HCT116 (cell line): Measurements from ENCODE around the gene CCDC157. TPM values are rescaled to one million over a fixed set of nuclear protein-coding genes. Genes with fewer than 3 reads are reported as not detected.

Experiments
- ATAC-seq: fragments of 200-7000 bp; cut with Tn5 transposase; 2 replicates; pipeline ENCODE4 v1.9.1; 2020; ENCODE audit warnings: mild to moderate bottlenecking, moderate library complexity
- BruUV-seq: library from RNA; stranded (reverse); fragments of 400-500 nt; replicated peaks from 2 replicates; lab custom pipeline; 2021; lab: Mats Ljungman, UMichigan
- CTCF ChIA-PET: fragments of 300-600 bp; sonication (Branson Sonifier 250); formaldehyde crosslinking; loops from one replicate; lab custom pipeline; 2021; ENCODE audit warnings: antibody characterized with exemption; lab: Charles Lee
- POLR2A ChIA-PET: fragments of 300-600, 350-600 bp; sonication (Branson Sonifier 250); formaldehyde crosslinking; loops from one replicate; lab custom pipeline; 2021; ENCODE audit warnings: antibody characterized with exemption; lab: Charles Lee
- RAD21 ChIA-PET, 2 experiments: fragments of 300-600 bp; sonication (Branson Sonifier 250); formaldehyde crosslinking; loops; one replicate each; lab custom pipeline; 2023; ENCODE audit warnings: low total read pairs in 2 of 2; ENCODE audit not compliant: uncharacterized antibody in 2 of 2, unreplicated experiment in 2 of 2, low non-redundant PET in 1 of 2; lab: Charles Lee
- DNase-seq: peaks from one replicate; pipeline ENCODE4 v3.0.0-alpha.2; 2010; ENCODE audit warnings: low read depth, low spot score
- H2AFZ ChIP-seq: fragments of 200-600 bp; shearing (Covaris generic), sonication (generic); 2 replicates; pipeline ENCODE4 v1.6.1; 2017; ENCODE audit warnings: low read depth, mixed run types, mixed read lengths, antibody characterized with exemption, low read length; ENCODE audit not compliant: poor library complexity, severe bottlenecking
- H3K27ac ChIP-seq: 2 replicates; pipeline ENCODE4 v1.5.1; 2012; ENCODE audit warnings: low read depth, low read length
- H3K27me3 ChIP-seq: fragments of 200-600 bp; sonication (generic); 2 replicates; pipeline ENCODE4 v1.6.1; 2016; ENCODE audit warnings: mixed run types, low read length, mixed read lengths; ENCODE audit not compliant: insufficient read depth
- H3K36me3 ChIP-seq, 2 experiments: fragments of 200-500 bp in 1 of 2; fragments of 200-600 bp in 1 of 2; sonication (Bioruptor generic) in 1 of 2; sonication (generic) in 1 of 2; 2 replicates each; pipeline versions ENCODE4 v1.5.1 to v1.6.1; 2014 to 2016; ENCODE audit warnings: low read length in 2 of 2, inconsistent platforms in 1 of 2, mixed read lengths in 1 of 2, mixed run types in 1 of 2; ENCODE audit not compliant: insufficient read depth in 2 of 2, control insufficient read depth in 1 of 2
- H3K4me1 ChIP-seq, 2 experiments: fragments of 200-600 bp in 1 of 2; sonication (generic) in 1 of 2; 2 replicates each; pipeline versions ENCODE4 v1.5.1 to v1.6.1; 2012 to 2017; ENCODE audit warnings: low read length in 2 of 2, inconsistent platforms in 1 of 2, mild to moderate bottlenecking in 1 of 2, mixed read lengths in 1 of 2, mixed run types in 1 of 2, moderate library complexity in 1 of 2; ENCODE audit not compliant: insufficient read depth in 2 of 2, control insufficient read depth in 1 of 2
- H3K4me2 ChIP-seq: fragments of 200-600 bp; sonication (generic); 2 replicates; pipeline ENCODE4 v1.6.1; 2017; ENCODE audit warnings: mixed run types, low read length, mixed read lengths
- H3K4me3 ChIP-seq, 2 experiments: fragments of 200-600 bp in 1 of 2; sonication (generic) in 1 of 2; replicated peaks in 1 of 2; 2 replicates each; pipeline ENCODE4 v1.5.1; 2011 to 2016; ENCODE audit warnings: low read length in 2 of 2, control low read depth in 1 of 2, low read depth in 1 of 2, mild to moderate bottlenecking in 1 of 2, mixed read lengths in 1 of 2, mixed run types in 1 of 2
- H3K79me2 ChIP-seq: fragments of 200-600 bp; sonication (generic); 2 replicates; pipeline ENCODE4 v1.6.1; 2017; ENCODE audit warnings: mild to moderate bottlenecking, mixed run types, low read length, moderate library complexity, mixed read lengths; ENCODE audit not compliant: insufficient read depth
- H3K9ac ChIP-seq: fragments of 200-600 bp; sonication (generic); 2 replicates; pipeline ENCODE4 v1.6.1; 2016; ENCODE audit warnings: low read length, mixed read lengths
- H3K9me2 ChIP-seq: fragments of 200-600 bp; sonication (generic), shearing (Covaris generic); 2 replicates; pipeline ENCODE4 v1.6.1; 2017; ENCODE audit warnings: mixed run types, mild to moderate bottlenecking, moderate library complexity; ENCODE audit not compliant: insufficient read depth
- H3K9me3 ChIP-seq, 2 experiments: fragments of 200-500 bp in 1 of 2; fragments of 200-600 bp in 1 of 2; sonication (Bioruptor generic) in 1 of 2; sonication (generic) in 1 of 2; 2 replicates each; pipeline ENCODE4 v1.6.1; 2014 to 2017; ENCODE audit warnings: low read length in 2 of 2, mixed read lengths in 2 of 2, inconsistent platforms in 1 of 2, low read depth in 1 of 2, mild to moderate bottlenecking in 1 of 2, mixed run types in 1 of 2, moderate library complexity in 1 of 2; ENCODE audit not compliant: control insufficient read depth in 1 of 2, insufficient read depth in 1 of 2
- H4K20me1 ChIP-seq: fragments of 200-600 bp; sonication (generic), shearing (Covaris generic); 2 replicates; pipeline ENCODE4 v1.6.1; 2017; ENCODE audit warnings: mixed run types, mild to moderate bottlenecking, moderate library complexity; ENCODE audit not compliant: insufficient read depth
- CBX3 ChIP-seq: IDR thresholded peaks from 2 replicates; pipeline ENCODE4 v1.6.1; 2012; ENCODE audit warnings: low read depth
- ELF1 ChIP-seq: IDR thresholded peaks from 2 replicates; pipeline ENCODE4 v1.6.1; 2012; ENCODE audit warnings: low read depth, borderline replicate concordance
- EZH2 ChIP-seq: fragments of 200-600 bp; sonication (generic); IDR thresholded peaks from 2 replicates; pipeline ENCODE4 v1.6.1; 2017; ENCODE audit warnings: antibody characterized with exemption, mixed run types
- EZH2phosphoT487 ChIP-seq: fragments of 200-600 bp; IDR thresholded peaks from 2 replicates; pipeline ENCODE4 v1.6.1; 2018; ENCODE audit warnings: antibody characterized with exemption, borderline replicate concordance
- JUND ChIP-seq: IDR thresholded peaks from 2 replicates; pipeline ENCODE4 v1.6.1; 2012
- POLR2AphosphoS5 ChIP-seq: IDR thresholded peaks from 2 replicates; pipeline ENCODE4 v1.6.1; 2011; ENCODE audit warnings: mild to moderate bottlenecking, low read depth, low read length, moderate library complexity
- SIN3A ChIP-seq: IDR thresholded peaks from 2 replicates; pipeline ENCODE4 v1.6.1; 2012; ENCODE audit warnings: low read depth
- SP1 ChIP-seq: IDR thresholded peaks from 2 replicates; pipeline ENCODE4 v1.6.1; 2012; ENCODE audit warnings: low read depth
- ZNF274 ChIP-seq: fragments of 200-500 bp; sonication (Bioruptor generic); IDR thresholded peaks from 2 replicates; pipeline ENCODE4 v1.6.1; 2014; ENCODE audit warnings: mild to moderate bottlenecking, low read depth, low read length, inconsistent platforms
- intact Hi-C: fragments of 100-400 bp; cut with micrococcal nuclease; formaldehyde crosslinking; loops from 2 replicates; pipeline ENCODE4 v1.10.0; 2022
- total RNA-seq: library from RNA; stranded (reverse); gene quantifications from one replicate; pipeline ENCODE4 v1.2.1, GENCODE V29; 2021; ENCODE audit not compliant: unreplicated experiment
- TF ChIP-seq, protein P1 (sequence below), 3 experiments: fragments of 200-600 bp in 1 of 3; sonication (generic) in 1 of 3; IDR thresholded peaks in 2 of 3; conservative IDR thresholded peaks in 1 of 3; 2 replicates each; pipeline ENCODE4 v1.5.1; 2012 to 2017; ENCODE audit warnings: low read depth in 2 of 3, low read length in 2 of 3, antibody characterized with exemption in 1 of 3, borderline replicate concordance in 1 of 3, control low read depth in 1 of 3, mild to moderate bottlenecking in 1 of 3, mixed read lengths in 1 of 3, mixed run types in 1 of 3, moderate library complexity in 1 of 3; ENCODE audit not compliant: insufficient read depth in 1 of 3
- TF ChIP-seq, protein P2 (sequence below): IDR thresholded peaks from 2 replicates; pipeline ENCODE4 v1.6.1; 2012
- TF ChIP-seq, protein P3 (sequence below): IDR thresholded peaks from 2 replicates; pipeline ENCODE4 v1.6.1; 2012; ENCODE audit warnings: low read depth

CCDC157 gene
- total RNA-seq, 1 experiment from 2014 or later: 2.1 TPM

DNA sequence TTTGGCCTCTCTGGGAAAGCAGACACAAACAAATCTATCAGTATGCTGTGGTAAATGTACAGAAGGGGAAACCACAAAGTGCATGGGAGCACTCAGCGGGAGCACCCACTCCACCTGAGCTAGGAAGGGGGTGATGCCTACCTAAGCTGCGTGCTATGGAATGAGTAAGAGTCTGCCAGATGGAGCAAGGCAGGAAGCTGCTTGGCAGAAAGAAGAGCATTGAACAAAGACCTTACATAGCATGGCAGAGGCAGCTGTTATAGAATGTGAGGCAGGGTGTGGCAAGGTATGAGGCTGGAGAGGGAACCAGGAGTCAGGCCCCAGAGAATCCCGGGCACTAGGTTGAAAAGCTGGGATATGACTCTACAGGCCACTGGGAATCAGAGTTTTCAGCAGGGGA lies 55.0 kb downstream of the CCDC157 start:
- ChIA-PET POLR2A (interaction anchor here (1.6 to 3.5 kb wide), 2 partner anchors 11 to 15 kb away, joined by 3 to 23 read pairs; no protein-coding TSS in a partner anchor), CTCF (no interaction called here), RAD21 (no interaction called here)
- no peak for ATAC-seq
- H3K9ac ChIP-seq: no peak overlapping the region
- H3K4me1 ChIP-seq: peaks cover 6 to 43% of the 10 kb centered on the region in 2 experiments; a peak in 3 of 4 replicates
- no TSS peak for BruUV-seq
- no peaks in the 10 kb centered on the region for H4K20me1 ChIP-seq
- no peaks in the 10 kb centered on the region for H3K79me2 ChIP-seq
- H3K4me2 ChIP-seq: no peak overlapping the region
- no peaks in the 10 kb centered on the region for H3K9me3 ChIP-seq
- no peak overlapping the region for H3K27ac ChIP-seq
- no peaks in the 10 kb centered on the region for H3K27me3 ChIP-seq
- no peak for DNase-seq
- H2AFZ ChIP-seq: no peak overlapping the region
- no peak overlapping the region for H3K4me3 ChIP-seq
- intact Hi-C loops: no loop called here
- no peak for TF ChIP-seq JUND
- TF ChIP-seq, protein P1, sequence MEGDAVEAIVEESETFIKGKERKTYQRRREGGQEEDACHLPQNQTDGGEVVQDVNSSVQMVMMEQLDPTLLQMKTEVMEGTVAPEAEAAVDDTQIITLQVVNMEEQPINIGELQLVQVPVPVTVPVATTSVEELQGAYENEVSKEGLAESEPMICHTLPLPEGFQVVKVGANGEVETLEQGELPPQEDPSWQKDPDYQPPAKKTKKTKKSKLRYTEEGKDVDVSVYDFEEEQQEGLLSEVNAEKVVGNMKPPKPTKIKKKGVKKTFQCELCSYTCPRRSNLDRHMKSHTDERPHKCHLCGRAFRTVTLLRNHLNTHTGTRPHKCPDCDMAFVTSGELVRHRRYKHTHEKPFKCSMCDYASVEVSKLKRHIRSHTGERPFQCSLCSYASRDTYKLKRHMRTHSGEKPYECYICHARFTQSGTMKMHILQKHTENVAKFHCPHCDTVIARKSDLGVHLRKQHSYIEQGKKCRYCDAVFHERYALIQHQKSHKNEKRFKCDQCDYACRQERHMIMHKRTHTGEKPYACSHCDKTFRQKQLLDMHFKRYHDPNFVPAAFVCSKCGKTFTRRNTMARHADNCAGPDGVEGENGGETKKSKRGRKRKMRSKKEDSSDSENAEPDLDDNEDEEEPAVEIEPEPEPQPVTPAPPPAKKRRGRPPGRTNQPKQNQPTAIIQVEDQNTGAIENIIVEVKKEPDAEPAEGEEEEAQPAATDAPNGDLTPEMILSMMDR (IDR thresholded peaks at IDR 0.05 in 2 of 3, conservative IDR thresholded peaks at IDR 0.05 in 1 of 3; ENCODE audit: borderline replicate concordance in 1 of 3, insufficient read depth in 1 of 3, low read depth in 2 of 3, low read length in 2 of 3): no peak
- TF ChIP-seq POLR2AphosphoS5: no peak
- TF ChIP-seq EZH2phosphoT487: no peak
- TF ChIP-seq SIN3A: no peak
- no peak for TF ChIP-seq EZH2
- TF ChIP-seq, protein P2, sequence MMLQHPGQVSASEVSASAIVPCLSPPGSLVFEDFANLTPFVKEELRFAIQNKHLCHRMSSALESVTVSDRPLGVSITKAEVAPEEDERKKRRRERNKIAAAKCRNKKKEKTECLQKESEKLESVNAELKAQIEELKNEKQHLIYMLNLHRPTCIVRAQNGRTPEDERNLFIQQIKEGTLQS: no peak
- TF ChIP-seq, protein P3, sequence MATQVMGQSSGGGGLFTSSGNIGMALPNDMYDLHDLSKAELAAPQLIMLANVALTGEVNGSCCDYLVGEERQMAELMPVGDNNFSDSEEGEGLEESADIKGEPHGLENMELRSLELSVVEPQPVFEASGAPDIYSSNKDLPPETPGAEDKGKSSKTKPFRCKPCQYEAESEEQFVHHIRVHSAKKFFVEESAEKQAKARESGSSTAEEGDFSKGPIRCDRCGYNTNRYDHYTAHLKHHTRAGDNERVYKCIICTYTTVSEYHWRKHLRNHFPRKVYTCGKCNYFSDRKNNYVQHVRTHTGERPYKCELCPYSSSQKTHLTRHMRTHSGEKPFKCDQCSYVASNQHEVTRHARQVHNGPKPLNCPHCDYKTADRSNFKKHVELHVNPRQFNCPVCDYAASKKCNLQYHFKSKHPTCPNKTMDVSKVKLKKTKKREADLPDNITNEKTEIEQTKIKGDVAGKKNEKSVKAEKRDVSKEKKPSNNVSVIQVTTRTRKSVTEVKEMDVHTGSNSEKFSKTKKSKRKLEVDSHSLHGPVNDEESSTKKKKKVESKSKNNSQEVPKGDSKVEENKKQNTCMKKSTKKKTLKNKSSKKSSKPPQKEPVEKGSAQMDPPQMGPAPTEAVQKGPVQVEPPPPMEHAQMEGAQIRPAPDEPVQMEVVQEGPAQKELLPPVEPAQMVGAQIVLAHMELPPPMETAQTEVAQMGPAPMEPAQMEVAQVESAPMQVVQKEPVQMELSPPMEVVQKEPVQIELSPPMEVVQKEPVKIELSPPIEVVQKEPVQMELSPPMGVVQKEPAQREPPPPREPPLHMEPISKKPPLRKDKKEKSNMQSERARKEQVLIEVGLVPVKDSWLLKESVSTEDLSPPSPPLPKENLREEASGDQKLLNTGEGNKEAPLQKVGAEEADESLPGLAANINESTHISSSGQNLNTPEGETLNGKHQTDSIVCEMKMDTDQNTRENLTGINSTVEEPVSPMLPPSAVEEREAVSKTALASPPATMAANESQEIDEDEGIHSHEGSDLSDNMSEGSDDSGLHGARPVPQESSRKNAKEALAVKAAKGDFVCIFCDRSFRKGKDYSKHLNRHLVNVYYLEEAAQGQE: no peak
- no peak for TF ChIP-seq CBX3
- TF ChIP-seq ELF1: no peak
- no peak for TF ChIP-seq ZNF274
- TF ChIP-seq SP1: no peak
- no peaks in the 10 kb centered on the region for H3K9me2 ChIP-seq
- peaks cover 44 to 59% of the 10 kb centered on the region in 2 experiments for H3K36me3 ChIP-seq
